Stimulated activated CD4-positive, alpha-beta T cell treated with anti-CD3 and anti-CD28 coated beads, Interleukin-1b, Interleukin-23, amount 100 ng/mL, for 1 hour (primary cell): Measurements from ENCODE around the gene SGSM2.

Source experiments
- DNase-seq, 2 donors: peaks; one replicate each; pipeline ENCODE4 v3.0.0-alpha.2; 2020; ENCODE audit warnings: low read depth in 2 of 2

SGSM2 gene

DNA sequence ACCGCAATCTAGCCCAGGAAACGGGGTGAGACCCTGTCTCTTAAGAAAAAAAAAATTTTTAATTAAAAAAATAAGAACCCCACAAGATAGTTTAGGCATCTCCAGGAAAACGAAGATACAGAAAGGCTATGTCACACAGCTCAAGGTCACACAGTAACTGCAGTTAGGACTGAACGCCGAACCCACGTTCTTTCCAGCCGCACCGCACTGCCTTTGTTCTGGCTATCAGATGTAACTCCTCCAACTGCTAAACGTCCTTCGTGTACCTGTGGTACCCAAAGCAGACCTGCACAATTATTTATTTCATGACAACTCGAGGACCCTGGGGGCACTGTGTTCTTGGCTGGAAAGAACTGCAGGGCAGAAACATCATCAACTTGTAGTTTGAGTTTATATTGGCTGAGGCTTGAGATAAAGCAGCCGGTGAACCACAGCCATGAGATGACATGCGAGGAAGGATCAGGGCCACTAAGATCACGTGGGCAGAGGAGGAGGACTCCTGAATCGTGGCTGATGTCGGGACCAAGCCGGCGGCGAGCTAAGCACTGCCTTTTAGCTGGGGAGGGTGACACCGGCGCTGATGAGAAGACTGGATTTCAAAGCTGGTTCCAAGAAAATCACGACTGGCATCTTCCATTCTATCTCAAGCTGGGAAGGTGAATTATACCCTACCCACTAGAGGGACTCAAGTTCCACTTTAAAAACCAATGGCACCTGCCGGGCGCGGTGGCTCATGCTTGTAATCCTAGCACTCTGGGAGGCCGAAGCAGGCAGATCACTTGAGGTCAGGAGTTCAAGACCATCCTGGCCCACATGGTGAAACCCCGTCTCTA is 84.2 kb downstream of the SGSM2 start:
- no peak for DNase-seq

DNA sequence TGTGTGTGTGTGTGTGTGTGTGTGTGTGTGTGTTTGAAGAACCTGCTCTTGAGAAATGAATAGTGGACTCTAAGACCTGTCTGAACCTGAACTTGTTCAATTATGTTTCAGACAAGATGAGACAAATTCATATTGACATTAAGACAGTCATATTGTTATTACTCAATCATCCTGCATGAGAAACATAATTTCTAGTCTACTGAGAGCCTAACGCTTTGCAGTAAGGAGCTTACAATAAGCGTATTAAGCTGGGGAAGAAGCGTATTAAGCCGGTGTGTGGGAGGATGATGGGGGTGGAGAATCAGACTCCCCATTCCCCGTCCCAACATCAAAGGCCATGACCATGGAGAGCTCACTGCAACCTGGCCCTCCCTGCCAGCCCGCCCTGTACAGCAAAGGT is 86.0 kb downstream of the SGSM2 start:
- no peak for DNase-seq

DNA sequence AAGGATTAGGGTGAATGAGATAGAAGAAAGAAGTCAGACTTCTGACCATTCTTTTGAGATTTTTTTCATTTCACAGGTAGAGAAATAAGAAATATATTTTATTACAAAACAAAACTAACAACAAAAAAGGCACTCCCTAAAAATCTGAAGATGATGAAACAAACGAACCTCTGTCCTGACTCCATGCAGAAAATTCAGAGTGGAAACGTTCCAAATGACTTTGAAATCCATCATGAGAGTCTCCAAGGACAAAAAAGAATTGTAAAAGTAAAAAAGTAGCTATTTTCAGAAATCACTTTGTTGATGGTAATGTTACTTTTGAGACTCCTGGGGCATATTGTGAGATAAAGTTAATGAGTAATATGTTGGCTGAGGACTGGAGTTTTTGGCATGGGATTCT is 89.9 kb downstream of the SGSM2 start:
- DNase-seq = no peak

DNA sequence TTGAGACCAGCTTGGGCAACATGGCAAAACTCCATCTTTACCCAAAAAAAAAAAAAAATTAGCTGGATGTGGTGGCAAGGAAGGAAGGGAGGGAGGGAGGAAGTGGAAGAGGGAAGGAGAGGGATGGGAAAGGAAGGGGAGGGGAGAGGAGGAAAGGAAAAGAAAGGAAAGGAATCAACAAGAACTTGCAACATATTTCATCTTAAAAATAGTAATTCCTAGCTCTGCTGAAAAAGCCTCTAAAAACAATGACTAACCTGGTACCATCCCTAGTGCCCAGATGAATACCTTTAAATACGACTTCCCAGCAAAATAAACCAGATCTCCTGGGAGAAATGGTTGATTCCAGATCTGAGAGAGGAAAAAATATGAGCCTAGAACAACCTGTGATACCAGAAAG is 90.6 kb downstream of the SGSM2 start:
- DNase-seq = no peak
